H1 (cell line): ENCODE measurements around the gene PPP2R2C. TPM values are rescaled to one million over a fixed set of nuclear protein-coding genes. Genes with fewer than 3 reads are reported as not detected.

Experiments
- CTCF ChIA-PET: fragments of 300-600 bp; sonication (Branson Sonifier 250); formaldehyde crosslinking; loops from one replicate; lab custom pipeline; 2021; ENCODE audit not compliant: partially characterized antibody; lab: Charles Lee
- POLR2A ChIA-PET: fragments of 300-600 bp; sonication (Branson Sonifier 250); formaldehyde crosslinking; loops from one replicate; lab custom pipeline; 2021; ENCODE audit warnings: inconsistent platforms; ENCODE audit not compliant: partially characterized antibody; lab: Charles Lee
- DNase-seq, 2 experiments: peaks; one replicate each; pipeline versions ENCODE4 v3.0.0 to v3.0.0-alpha.2; 2010 to 2022; ENCODE audit warnings: low spot score in 2 of 2, low read depth in 1 of 2, mixed read lengths in 1 of 2
- FAIRE-seq: peaks from 2 replicates; lab custom pipeline; 2011; peaks lifted over from hg19 to GRCh38; lab: Jason Lieb, UNC
- H2AFZ ChIP-seq: 2 replicates; pipeline ENCODE4 v1.8.1; 2012; ENCODE audit warnings: low read length, inconsistent platforms
- H2AK5ac ChIP-seq: 2 replicates; pipeline ENCODE4 v1.6.1; 2013; ENCODE audit warnings: low read depth, low read length
- H2BK120ac ChIP-seq: replicated peaks from 2 replicates; pipeline ENCODE3; 2013; ENCODE audit warnings: low read depth, low read length, inconsistent platforms
- H2BK12ac ChIP-seq: 2 replicates; pipeline ENCODE4 v1.6.1; 2013; ENCODE audit warnings: low read depth, low read length
- H2BK15ac ChIP-seq: 2 replicates; pipeline ENCODE4 v1.6.1; 2013; ENCODE audit warnings: low read length
- H2BK20ac ChIP-seq: 2 replicates; pipeline ENCODE4 v1.6.1; 2013; ENCODE audit warnings: low read length
- H2BK5ac ChIP-seq: 2 replicates; pipeline ENCODE4 v1.6.1; 2013; ENCODE audit warnings: low read depth, low read length
- H3K14ac ChIP-seq: 2 replicates; pipeline ENCODE4 v1.6.1; 2013; ENCODE audit warnings: inconsistent platforms; ENCODE audit not compliant: insufficient read length
- H3K18ac ChIP-seq: 2 replicates; pipeline ENCODE4 v1.6.1; 2013; ENCODE audit warnings: low read length; ENCODE audit errors: extremely low read depth
- H3K23ac ChIP-seq: 2 replicates; pipeline ENCODE4 v1.6.1; 2013; ENCODE audit warnings: inconsistent platforms; ENCODE audit not compliant: insufficient read length
- H3K23me2 ChIP-seq: 2 replicates; pipeline ENCODE4 v1.6.1; 2013; ENCODE audit warnings: low read depth, low read length
- H3K27ac ChIP-seq: 2 replicates; pipeline ENCODE4 v1.6.1; 2011; ENCODE audit warnings: low read depth, low read length, inconsistent platforms
- H3K27me3 ChIP-seq, 4 experiments: replicated peaks in 1 of 4; 1 replicate in 1 of 4; 2 replicates in 3 of 4; pipeline versions ENCODE4 v1.6.1 to v1.8.1; 2011 to 2013; ENCODE audit warnings: low read length in 3 of 4, mild to moderate bottlenecking in 3 of 4, inconsistent platforms in 2 of 4, mixed read lengths in 2 of 4, moderate library complexity in 1 of 4; ENCODE audit not compliant: control insufficient read depth in 3 of 4, insufficient read depth in 3 of 4; ENCODE audit errors: extremely low read depth in 1 of 4
- H3K36me3 ChIP-seq, 4 experiments: 2 replicates each; pipeline versions ENCODE4 v1.6.1 to v1.8.1; 2011 to 2013; ENCODE audit warnings: mild to moderate bottlenecking in 4 of 4, low read length in 3 of 4, moderate library complexity in 2 of 4, control low read depth in 1 of 4, inconsistent platforms in 1 of 4; ENCODE audit not compliant: insufficient read depth in 4 of 4, control insufficient read depth in 2 of 4
- H3K4ac ChIP-seq: replicated peaks from 2 replicates; pipeline ENCODE3; 2013; ENCODE audit warnings: low read length, low read depth, mixed read lengths, inconsistent platforms; ENCODE audit not compliant: insufficient read length
- H3K4me1 ChIP-seq, 4 experiments: replicated peaks in 1 of 4; 1 replicate in 1 of 4; 2 replicates in 3 of 4; pipeline versions ENCODE4 v1.6.1 to v1.8.1; 2011 to 2013; ENCODE audit warnings: low read length in 3 of 4, inconsistent platforms in 2 of 4, mixed read lengths in 1 of 4; ENCODE audit not compliant: insufficient read depth in 4 of 4, control insufficient read depth in 3 of 4
- H3K4me2 ChIP-seq, 2 experiments: 2 replicates each; pipeline versions ENCODE4 v1.6.1 to v1.8.1; 2011 to 2013; ENCODE audit warnings: low read depth in 2 of 2, low read length in 2 of 2, control low read depth in 1 of 2, inconsistent platforms in 1 of 2, mild to moderate bottlenecking in 1 of 2; ENCODE audit not compliant: insufficient read depth in 1 of 2
- H3K4me3 ChIP-seq, 4 experiments: fragments of 200-600, 300-600 bp in 1 of 4; sonication (generic), shearing (Covaris generic), sonication (Bioruptor Twin) in 1 of 4; 2 replicates each; pipeline versions ENCODE4 v1.5.1 to v1.8.1; 2011 to 2016; ENCODE audit warnings: low read length in 4 of 4, low read depth in 3 of 4, control low read depth in 2 of 4, inconsistent platforms in 2 of 4, mild to moderate bottlenecking in 2 of 4, mixed read lengths in 1 of 4, moderate library complexity in 1 of 4; ENCODE audit not compliant: insufficient read depth in 2 of 4; ENCODE audit errors: extremely low read depth in 1 of 4
- H3K56ac ChIP-seq: replicated peaks from 2 replicates; pipeline ENCODE3; 2013; ENCODE audit warnings: low read depth, mild to moderate bottlenecking, mixed read lengths, low read length, inconsistent platforms; ENCODE audit not compliant: insufficient read length
- H3K79me1 ChIP-seq: 2 replicates; pipeline ENCODE4 v1.6.1; 2013; ENCODE audit warnings: low read depth, low read length, control low read depth
- H3K79me2 ChIP-seq, 2 experiments: 2 replicates each; pipeline versions ENCODE4 v1.6.1 to v1.8.1; 2012 to 2013; ENCODE audit warnings: low read length in 2 of 2, mild to moderate bottlenecking in 2 of 2, inconsistent platforms in 1 of 2; ENCODE audit not compliant: insufficient read depth in 2 of 2, control insufficient read depth in 1 of 2
- H3K9ac ChIP-seq, 4 experiments: replicated peaks in 1 of 4; 1 replicate in 1 of 4; 2 replicates in 3 of 4; pipeline versions ENCODE4 v1.6.1 to v1.8.1; 2011 to 2013; ENCODE audit warnings: low read depth in 3 of 4, low read length in 3 of 4, control low read depth in 2 of 4, mild to moderate bottlenecking in 2 of 4, moderate library complexity in 2 of 4, inconsistent platforms in 1 of 4; ENCODE audit errors: extremely low read depth in 1 of 4
- H3K9me3 ChIP-seq, 2 experiments: 2 replicates each; pipeline versions ENCODE4 v1.6.1 to v1.8.1; 2012 to 2013; ENCODE audit warnings: mild to moderate bottlenecking in 2 of 2, moderate library complexity in 2 of 2, control low read depth in 1 of 2, inconsistent platforms in 1 of 2, low read depth in 1 of 2, low read length in 1 of 2, mixed read lengths in 1 of 2; ENCODE audit not compliant: insufficient read depth in 2 of 2
- H4K20me1 ChIP-seq, 2 experiments: replicated peaks in 1 of 2; 2 replicates each; pipeline versions ENCODE3 to v1.8.1; 2011 to 2013; ENCODE audit warnings: inconsistent platforms in 2 of 2, low read length in 2 of 2, mild to moderate bottlenecking in 1 of 2; ENCODE audit not compliant: insufficient read depth in 2 of 2, control insufficient read depth in 1 of 2
- H4K5ac ChIP-seq: 2 replicates; pipeline ENCODE4 v1.6.1; 2013; ENCODE audit warnings: low read length, low read depth, mixed read lengths, inconsistent platforms; ENCODE audit not compliant: insufficient read length
- H4K8ac ChIP-seq: 2 replicates; pipeline ENCODE4 v1.8.0; 2013; ENCODE audit warnings: mild to moderate bottlenecking, moderate library complexity, low read length, inconsistent platforms; ENCODE audit not compliant: insufficient read depth; ENCODE audit errors: extremely low read depth
- H4K91ac ChIP-seq: replicated peaks from 2 replicates; pipeline ENCODE3; 2013; ENCODE audit warnings: low read length, mixed read lengths, inconsistent platforms; ENCODE audit not compliant: insufficient read length
- CHD1 ChIP-seq: IDR thresholded peaks from 2 replicates; pipeline ENCODE4 v1.6.1; 2012; ENCODE audit warnings: low read depth, low read length, improper control_type of control experiment
- MAFK ChIP-seq: IDR thresholded peaks from 2 replicates; pipeline ENCODE4 v1.6.1; 2012; ENCODE audit warnings: low read depth, mild to moderate bottlenecking, improper control_type of control experiment, low read length
- NRF1 ChIP-seq: IDR thresholded peaks from 2 replicates; pipeline ENCODE4 v1.6.1; 2011; ENCODE audit warnings: mild to moderate bottlenecking, low read depth, low read length, improper control_type of control experiment
- RBBP5 ChIP-seq: IDR thresholded peaks from 2 replicates; pipeline ENCODE4 v1.7.1; 2012; ENCODE audit warnings: low read depth, mild to moderate bottlenecking, inconsistent platforms, low read length, moderate library complexity, borderline replicate concordance
- SIN3A ChIP-seq, 2 experiments: IDR thresholded peaks in 1 of 2; conservative IDR thresholded peaks in 1 of 2; 2 replicates each; pipeline ENCODE4 v1.6.1; 2011 to 2012; ENCODE audit warnings: low read length in 2 of 2, improper control_type of control experiment in 1 of 2, low read depth in 1 of 2, mild to moderate bottlenecking in 1 of 2
- WGBS, 2 experiments: shearing (Covaris generic) in 1 of 2; methylation state at CpG; one replicate each; pipeline versions ENCODE4 v1.1.6 to v1.1.7; 2013 to 2015; ENCODE audit warnings: low lambda C conversion rate in 2 of 2, mixed read lengths in 2 of 2, inconsistent platforms in 1 of 2, low coverage in 1 of 2, missing lambda C conversion rate in 1 of 2; ENCODE audit not compliant: insufficient replicate concordance in 2 of 2, insufficient coverage in 1 of 2, insufficient read length in 1 of 2; ENCODE audit errors: extremely low coverage in 1 of 2, missing lambda C conversion rate in 1 of 2; 5-methylcytosine and 5-hydroxymethylcytosine counted together
- polyA plus RNA-seq, 7 experiments: library from polyadenylated mRNA; depleted of rRNA in 3 of 7; stranded (reverse) in 5 of 7; unstranded in 2 of 7; fragments of >200 nt in 5 of 7; fragments of 200-250 nt in 2 of 7; gene quantifications; 1 replicate in 5 of 7; 2 replicates in 1 of 7; 4 replicates in 1 of 7; pipeline versions ENCODE4 v1.2.1 to v1.2.3, GENCODE V29; 2011 to 2013; ENCODE audit warnings: missing spikeins in 2 of 7, mixed read lengths in 2 of 7
- total RNA-seq: library from RNA; stranded (reverse); fragmentation: NEBNext Ultra II Directional; extraction: Animal tissue kit (Norgen Biotek cat#: 25700); gene quantifications from 2 replicates; pipeline ENCODE4 v1.2.1, GENCODE V29; 2021
- TF ChIP-seq, protein P1 (sequence below), 3 experiments: IDR thresholded peaks; 1 replicate in 2 of 3; 2 replicates in 1 of 3; pipeline versions ENCODE4 v1.5.1 to v1.6.1; 2011; ENCODE audit warnings: low read length in 3 of 3, mild to moderate bottlenecking in 3 of 3, inconsistent platforms in 2 of 3, low read depth in 1 of 3, moderate library complexity in 1 of 3; ENCODE audit not compliant: insufficient read depth in 1 of 3; ENCODE audit errors: control extremely low read depth in 1 of 3

The PPP2R2C gene
- total and polyA plus RNA-seq, 2 of the 8 experiments (the other 6 are each of a cell fraction or from before 2014, with no cell fraction given) = 6.4 TPM

DNA sequence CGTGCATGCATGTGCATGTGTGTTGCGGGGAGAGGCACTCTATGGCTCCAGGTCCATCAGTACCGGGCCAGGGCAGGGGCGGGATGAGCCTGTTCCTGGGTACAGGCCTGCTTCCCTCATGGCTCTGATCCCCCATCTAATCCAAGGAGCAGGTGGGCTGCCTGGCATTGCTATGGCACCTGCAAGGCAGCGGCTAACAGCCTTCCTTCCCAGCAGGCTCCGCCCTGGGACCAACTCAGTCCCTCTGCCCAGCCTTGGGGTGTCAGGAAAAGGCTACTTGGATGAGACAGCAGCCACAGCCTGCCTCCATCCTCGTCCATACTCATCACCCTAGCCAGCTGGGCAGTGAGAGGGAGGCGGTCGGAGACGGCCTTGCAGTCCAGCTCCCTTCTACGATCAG, 46.5 kb downstream of the PPP2R2C start:
- Histone ChIP-seq H3K27me3 (no peaks in the 10 kb centered on the region), H4K8ac (no peak overlapping the region; the same call in 1 of the 2 replicates), H3K9ac (no peak overlapping the region), H3K79me1 (no peaks in the 10 kb centered on the region), H2BK12ac (no peak overlapping the region), H3K4ac (no peak overlapping the region), H3K79me2 (no peaks in the 10 kb centered on the region), H2BK5ac (no peak overlapping the region), H3K56ac (no peak overlapping the region), H3K4me1 (no peaks in the 10 kb centered on the region), H2BK20ac (no peak overlapping the region), H3K4me3 (no peak overlapping the region), H3K36me3 (no peaks in the 10 kb centered on the region), H3K4me2 (no peak overlapping the region), H2AK5ac (no peak overlapping the region), H3K18ac (no peak overlapping the region), H2BK120ac (no peak overlapping the region), H2BK15ac (no peak overlapping the region), H3K27ac (no peak overlapping the region), H3K9me3 (no peaks in the 10 kb centered on the region), H4K20me1 (peaks cover 0 to 1% of the 10 kb centered on the region in 2 experiments), H2AFZ (no peak overlapping the region), H4K5ac (no peak overlapping the region), H3K23ac (no peak overlapping the region), H3K23me2 (no peaks in the 10 kb centered on the region; the same call in 1 of the 2 replicates), H4K91ac (no peak overlapping the region), H3K14ac (no peak overlapping the region)
- POLR2A ChIA-PET = no interaction called here
- CTCF ChIA-PET = interaction anchor here (0.8 to 3.2 kb wide), 9 partner anchors 11 to 83 kb away, joined by 3 to 18 read pairs (median 4); no protein-coding TSS in a partner anchor
- TF ChIP-seq, protein P1, sequence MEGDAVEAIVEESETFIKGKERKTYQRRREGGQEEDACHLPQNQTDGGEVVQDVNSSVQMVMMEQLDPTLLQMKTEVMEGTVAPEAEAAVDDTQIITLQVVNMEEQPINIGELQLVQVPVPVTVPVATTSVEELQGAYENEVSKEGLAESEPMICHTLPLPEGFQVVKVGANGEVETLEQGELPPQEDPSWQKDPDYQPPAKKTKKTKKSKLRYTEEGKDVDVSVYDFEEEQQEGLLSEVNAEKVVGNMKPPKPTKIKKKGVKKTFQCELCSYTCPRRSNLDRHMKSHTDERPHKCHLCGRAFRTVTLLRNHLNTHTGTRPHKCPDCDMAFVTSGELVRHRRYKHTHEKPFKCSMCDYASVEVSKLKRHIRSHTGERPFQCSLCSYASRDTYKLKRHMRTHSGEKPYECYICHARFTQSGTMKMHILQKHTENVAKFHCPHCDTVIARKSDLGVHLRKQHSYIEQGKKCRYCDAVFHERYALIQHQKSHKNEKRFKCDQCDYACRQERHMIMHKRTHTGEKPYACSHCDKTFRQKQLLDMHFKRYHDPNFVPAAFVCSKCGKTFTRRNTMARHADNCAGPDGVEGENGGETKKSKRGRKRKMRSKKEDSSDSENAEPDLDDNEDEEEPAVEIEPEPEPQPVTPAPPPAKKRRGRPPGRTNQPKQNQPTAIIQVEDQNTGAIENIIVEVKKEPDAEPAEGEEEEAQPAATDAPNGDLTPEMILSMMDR (IDR thresholded peaks at IDR 0.05; ENCODE audit: control extremely low read depth in 1 of 3, insufficient read depth in 1 of 3, low read depth in 1 of 3, low read length in 3 of 3) = no peak
- TF ChIP-seq MAFK = no peak
- no peak for TF ChIP-seq SIN3A (conservative IDR thresholded peaks at IDR 0.05 in 1 of 2, IDR thresholded peaks at IDR 0.05 in 1 of 2; ENCODE audit: low read depth in 1 of 2, low read length in 2 of 2)
- no peak for TF ChIP-seq CHD1
- no peak for TF ChIP-seq NRF1
- TF ChIP-seq RBBP5 = no peak
- DNase-seq (no peak), FAIRE-seq (no peak)
- WGBS, 2 experiments = 86% methylated on average over 11 of the region's 11 CpGs; no CpG with 5 or more reads in 1 of the 2 experiments
